ENCODE results near the gene CD200.
A peak's percentile ranks its signal among the peaks of the same experiment; 100 is the strongest.

The CD200 gene

DNA sequence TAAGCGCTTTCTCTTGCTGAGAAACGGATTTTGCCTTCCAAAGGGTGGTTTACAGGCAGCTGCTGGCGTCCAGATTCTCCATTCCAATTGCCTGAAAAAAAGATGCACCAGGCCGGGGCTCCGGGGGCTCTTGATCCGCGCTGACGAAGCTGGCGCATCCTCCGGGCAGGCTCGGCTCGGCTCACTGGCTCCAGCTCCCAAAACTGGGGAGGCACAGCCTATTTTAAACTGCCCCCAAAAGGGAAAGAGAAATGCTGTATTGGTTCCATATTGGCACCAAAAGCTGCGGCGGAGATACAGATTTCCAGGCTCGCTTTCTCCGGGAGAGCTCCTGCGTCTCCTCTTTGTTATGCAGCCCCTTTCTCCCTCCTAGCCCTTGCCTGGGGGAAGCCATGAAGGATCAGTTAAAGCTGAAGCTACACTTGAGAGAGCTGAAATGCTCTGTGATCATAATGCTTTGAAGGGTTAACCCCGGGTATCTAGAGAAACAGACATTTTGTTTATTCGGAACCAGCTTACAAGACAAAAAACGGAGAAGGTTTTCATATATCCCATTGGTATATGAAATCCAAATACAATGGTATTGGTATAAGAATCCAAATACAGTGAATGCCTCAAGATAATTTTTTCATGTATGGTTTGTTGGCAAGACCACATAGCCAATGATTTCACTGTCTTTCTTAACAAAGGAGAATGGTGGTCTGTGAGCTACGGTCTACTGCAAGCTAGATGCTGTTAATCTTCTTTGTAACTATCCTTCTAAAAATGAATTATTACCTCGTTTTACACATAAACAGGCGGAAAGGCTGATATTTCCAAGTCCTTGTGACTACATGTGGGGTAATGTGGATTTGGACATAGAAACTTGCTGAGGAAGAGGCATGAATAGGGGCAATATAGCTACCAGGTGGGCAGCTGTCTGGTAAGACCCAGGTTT, 693 bp downstream of the CD200 start:
- DNase-seq, result peak; percentile 33

- no peak for DNase-seq
Measured at GRCh38 chr3:112334691-112335433, 1.9 kb downstream of the CD200 start.

DNA sequence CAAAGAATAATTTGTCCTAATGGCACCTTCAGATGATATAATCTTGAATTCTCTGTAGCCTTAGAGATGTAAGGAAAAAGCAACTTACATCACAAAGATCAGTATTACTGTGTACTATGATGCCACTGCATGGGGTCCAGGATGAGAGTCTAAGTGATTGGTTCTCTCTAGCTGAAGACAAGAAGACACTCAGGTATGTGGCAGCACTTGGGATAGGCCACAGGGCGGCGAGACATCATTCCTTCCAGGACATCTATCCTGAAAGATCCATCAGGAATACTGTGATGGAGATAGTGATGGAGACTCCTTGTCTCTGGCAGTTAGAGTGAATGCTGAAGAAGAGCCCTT, 2.5 kb downstream of the CD200 start:
- no peak for DNase-seq

- DNase-seq, result no peak
Measured at GRCh38 chr3:112338021-112338726, 5.2 kb downstream of the CD200 start.

DNA sequence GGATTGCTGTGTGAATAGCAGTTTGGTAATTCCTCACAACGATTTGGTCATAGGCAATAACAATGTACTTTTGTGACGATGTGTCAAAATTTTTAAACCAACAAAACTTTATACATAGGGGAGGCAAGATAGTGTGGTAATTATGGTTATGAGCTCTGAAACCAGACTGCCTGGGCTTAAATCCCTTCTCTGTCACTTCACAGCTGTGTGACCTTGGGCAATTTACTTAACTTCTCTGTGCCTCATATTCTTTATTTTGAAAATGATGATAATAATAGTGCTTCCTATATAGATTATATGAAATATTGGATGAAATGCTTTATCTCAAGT, 5.7 kb downstream of the CD200 start:
- DNase-seq, result no peak

DNA sequence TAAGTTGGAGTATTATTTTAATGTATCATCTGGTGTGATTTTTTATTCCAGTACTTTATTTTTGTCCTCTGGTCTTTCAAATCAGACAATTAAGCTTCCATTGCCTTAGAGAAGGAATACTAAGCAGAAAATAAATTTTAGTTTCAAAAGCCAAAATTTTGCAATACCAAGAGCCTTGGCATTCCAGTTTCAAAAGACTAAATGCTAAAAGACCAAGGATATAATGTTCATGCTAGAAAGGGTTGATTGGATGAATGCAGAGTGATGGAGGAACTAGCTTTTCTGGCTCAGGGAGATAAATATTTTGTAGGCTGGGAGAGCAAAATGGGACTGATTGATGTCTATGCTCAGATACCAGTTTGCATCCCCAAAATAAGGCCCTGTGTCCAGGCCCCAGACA, 6.2 kb downstream of the CD200 start:
- no peak for DNase-seq

GRCh38 chr3:112339609-112340008, 6.7 kb downstream of the CD200 start:
- DNase-seq, result no peak

DNA sequence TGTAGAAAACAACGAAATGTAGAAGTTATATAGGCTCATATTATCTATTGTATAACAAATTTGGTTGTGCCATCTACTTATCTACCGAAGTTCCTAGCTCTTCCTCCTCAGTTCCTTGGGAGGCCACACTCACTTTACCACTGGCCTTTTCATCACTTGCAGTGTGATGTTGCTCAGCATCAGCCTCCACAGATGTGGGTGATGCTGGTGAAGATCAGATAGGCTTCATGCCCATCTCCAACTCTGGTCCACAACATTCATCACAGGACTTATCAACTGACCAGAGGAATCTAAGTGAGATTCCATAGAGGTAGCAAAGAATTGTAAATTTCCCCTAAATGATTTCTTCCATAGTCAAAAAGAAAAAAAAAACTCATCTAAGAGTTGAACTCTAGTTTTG, 8.4 kb downstream of the CD200 start:
- no peak for DNase-seq

DNA sequence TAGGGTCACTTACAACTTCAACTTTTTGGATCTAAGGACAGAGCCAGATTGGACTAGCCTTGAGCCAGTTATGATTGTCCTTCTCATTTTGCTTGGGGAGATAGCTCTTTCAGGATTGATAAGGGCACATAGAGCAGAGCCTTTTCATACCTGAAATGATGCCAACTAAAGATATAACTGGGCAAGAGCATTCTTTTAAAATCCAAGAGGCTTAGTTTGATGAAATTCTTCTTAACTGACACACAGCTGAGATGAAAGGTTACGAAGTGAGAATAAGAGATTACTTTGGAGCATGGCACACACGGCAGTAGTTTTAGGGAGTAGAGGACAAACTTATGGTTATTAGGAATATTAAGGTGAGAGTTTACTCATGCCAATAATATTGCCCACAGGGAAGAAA, 12.7 kb downstream of the CD200 start:
- DNase-seq, result no peak

- no peak for DNase-seq
Measured at GRCh38 chr3:112346491-112347122, 13.7 kb downstream of the CD200 start.

DNA sequence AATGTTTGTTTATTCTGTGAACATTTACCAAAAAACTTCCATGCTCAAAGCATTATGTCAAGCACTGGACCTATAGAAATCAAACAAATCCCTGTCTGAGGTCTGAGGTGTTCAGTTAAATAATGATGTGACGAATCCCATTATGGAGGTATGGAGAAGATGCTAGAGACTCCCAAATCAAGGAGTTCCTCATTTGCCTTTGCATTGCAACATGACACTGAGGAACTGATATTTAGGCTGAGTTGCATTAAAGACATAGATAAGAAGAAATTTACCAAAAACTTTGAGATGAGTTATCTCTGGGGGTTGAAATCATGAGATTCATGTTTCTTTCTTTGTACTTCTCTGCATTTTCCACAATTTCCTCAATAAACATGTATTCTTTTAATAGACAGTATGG, 16.0 kb downstream of the CD200 start:
- no peak for DNase-seq

DNA sequence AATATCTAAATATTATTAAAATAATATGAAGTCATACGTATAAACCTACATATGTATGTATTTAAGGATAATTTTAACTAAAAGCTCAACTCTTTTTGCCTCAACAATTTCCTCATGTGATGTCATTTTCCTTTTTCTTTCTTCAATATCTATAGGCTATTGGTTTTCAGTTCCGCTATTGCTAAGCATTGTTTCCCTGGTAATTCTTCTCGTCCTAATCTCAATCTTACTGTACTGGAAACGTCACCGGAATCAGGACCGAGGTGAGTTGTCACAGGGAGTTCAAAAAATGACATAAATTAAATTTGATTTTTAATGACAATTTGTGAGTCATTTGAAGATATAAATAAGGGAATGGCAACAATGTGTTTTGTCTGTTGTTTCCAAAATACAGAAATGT, 16.6 kb downstream of the CD200 start:
- no peak for DNase-seq

- DNase-seq, result no peak
Measured at GRCh38 chr3:112350018-112350810, 17.3 kb downstream of the CD200 start.

GRCh38 chr3:112351036-112351435, 18.1 kb downstream of the CD200 start:
- DNase-seq, result no peak

DNA sequence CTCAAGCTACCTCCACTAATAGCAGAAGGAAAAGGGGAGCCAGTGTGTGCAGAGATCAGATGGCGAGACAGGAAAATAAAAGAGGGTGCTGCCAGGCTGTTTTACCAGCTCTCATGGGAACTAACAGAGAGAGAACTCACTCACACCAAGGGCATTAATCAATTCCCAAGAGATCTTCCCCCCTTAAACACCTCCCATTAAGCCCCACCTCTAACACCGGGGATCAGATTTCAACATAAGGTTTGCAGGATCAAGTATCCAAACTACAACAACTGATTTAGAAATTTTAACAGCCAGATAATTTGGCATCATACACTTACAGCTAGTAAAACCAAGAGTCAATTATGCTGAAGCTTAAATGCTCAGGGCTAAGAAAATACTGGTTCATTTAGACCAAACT, 18.9 kb downstream of the CD200 start:
- no peak for DNase-seq

- DNase-seq, result no peak
Measured at GRCh38 chr3:112352720-112353119, 19.8 kb downstream of the CD200 start.

GRCh38 chr3:112353365-112353764, 20.4 kb downstream of the CD200 start:
- DNase-seq, result no peak

GRCh38 chr3:112354642-112355306, 21.8 kb downstream of the CD200 start:
- no peak for DNase-seq

GRCh38 chr3:112355307-112355687, 22.3 kb downstream of the CD200 start:
- DNase-seq, result no peak

DNA sequence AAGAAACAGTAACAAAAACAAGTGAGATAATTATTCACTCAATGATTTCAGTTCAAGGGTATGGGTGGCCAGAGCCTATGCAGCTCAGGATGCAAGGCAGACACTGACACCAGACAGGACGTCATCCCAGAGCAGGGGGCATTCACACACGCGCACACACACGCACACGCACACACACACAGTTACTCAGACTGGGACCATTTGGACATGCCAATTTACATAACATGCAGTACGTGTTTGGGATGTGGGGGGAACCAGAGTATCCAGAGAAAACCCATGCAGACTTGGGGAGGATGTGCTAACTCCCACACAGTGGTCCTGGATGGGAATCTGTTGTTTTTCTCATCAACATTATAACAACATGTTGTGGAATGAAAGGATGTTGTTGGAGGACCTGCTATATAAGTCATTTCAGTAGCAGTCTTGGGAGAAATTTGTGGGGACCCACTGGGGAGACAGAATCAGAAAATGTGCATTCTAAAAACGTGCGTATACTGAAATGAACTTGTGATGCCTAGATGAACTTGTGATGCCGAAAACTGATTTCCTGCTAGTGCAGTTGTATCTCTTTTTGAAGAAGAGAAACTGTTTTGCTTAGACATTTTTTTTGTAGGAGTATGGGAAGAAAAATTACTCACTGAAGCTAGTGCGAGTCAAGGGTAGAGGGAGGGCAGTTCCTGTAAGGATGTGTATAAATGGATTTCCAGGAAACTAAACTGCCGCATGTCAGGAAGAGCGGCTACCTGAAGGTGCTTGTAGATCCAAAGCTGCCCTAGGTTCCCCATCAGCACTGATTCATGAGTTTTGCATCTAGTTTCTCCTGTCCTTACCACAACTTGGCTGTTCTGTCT, 25.2 kb downstream of the CD200 start:
- no peak for DNase-seq

DNA sequence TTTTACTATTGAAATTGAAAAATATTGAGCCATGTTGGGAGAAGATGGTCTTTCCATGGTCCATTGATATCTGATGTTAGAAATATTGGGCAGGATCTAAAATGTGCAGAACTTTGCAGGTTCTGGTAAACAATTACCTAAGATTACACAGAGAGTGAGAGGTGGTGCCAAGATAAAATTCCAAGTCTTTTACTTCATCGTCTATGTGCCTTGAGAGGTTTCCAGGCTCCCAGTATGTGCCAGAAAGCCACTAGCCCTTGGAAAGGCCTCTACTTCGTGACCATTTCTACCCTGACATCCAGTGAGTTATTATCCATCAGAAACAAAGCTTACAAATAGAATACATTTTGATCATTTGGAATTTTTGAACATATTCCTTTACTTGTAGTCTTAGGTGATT, 27.6 kb downstream of the CD200 start:
- DNase-seq, result no peak
